Natural killer cell (primary cell): ENCODE results near the gene RALGAPB. TPM values are rescaled to one million over a fixed set of nuclear protein-coding genes. Genes with fewer than 3 reads are reported as not detected.

ENCODE experiments used
- ATAC-seq, 3 donors: fragments of 150-1000 bp in 2 of 3; fragments of 200-7000 bp in 1 of 3; cut with Tn5 transposase; 1 replicate in 1 of 3; 2 replicates in 2 of 3; pipeline ENCODE4 v1.10.0; 2021; ENCODE audit warnings: mild to moderate bottlenecking in 2 of 3, moderate library complexity in 2 of 3
- DNase-seq, 2 donors: peaks; one replicate each; pipeline versions ENCODE4 v3.0.0 to v3.0.0-alpha.2; 2013 to 2021; ENCODE audit warnings: mixed read lengths in 1 of 2
- H3K27ac ChIP-seq: one replicate; pipeline ENCODE4 v1.5.1; 2013; ENCODE audit warnings: mild to moderate bottlenecking, low read length
- H3K27me3 ChIP-seq: one replicate; pipeline ENCODE4 v1.6.1; 2013; ENCODE audit warnings: low read length; ENCODE audit not compliant: control insufficient read depth, insufficient read depth
- H3K36me3 ChIP-seq: one replicate; pipeline ENCODE4 v1.6.1; 2013; ENCODE audit warnings: low read length; ENCODE audit not compliant: control insufficient read depth, insufficient read depth
- H3K4me1 ChIP-seq: one replicate; pipeline ENCODE4 v1.6.1; 2013; ENCODE audit warnings: low read length; ENCODE audit not compliant: control insufficient read depth, insufficient read depth
- H3K4me3 ChIP-seq: one replicate; pipeline ENCODE4 v1.5.1; 2013; ENCODE audit warnings: low read length
- H3K9me3 ChIP-seq: one replicate; pipeline ENCODE4 v1.6.1; 2013; ENCODE audit warnings: low read length; ENCODE audit not compliant: control insufficient read depth, insufficient read depth
- H3K27ac Mint-ChIP-seq, 2 donors: one replicate each; pipeline ENCODE4 v1.8.0; 2022; ENCODE audit warnings: mild to moderate bottlenecking in 2 of 2, mixed read lengths in 2 of 2, moderate library complexity in 1 of 2
- H3K27me3 Mint-ChIP-seq, 2 donors: one replicate each; pipeline ENCODE4 v1.8.0; 2022; ENCODE audit warnings: low read depth in 2 of 2, mixed read lengths in 2 of 2
- H3K36me3 Mint-ChIP-seq: one replicate; pipeline ENCODE4 v1.8.0; 2022; ENCODE audit warnings: mixed read lengths
- H3K4me1 Mint-ChIP-seq, 2 donors: one replicate each; pipeline ENCODE4 v1.8.0; 2022; ENCODE audit warnings: mixed read lengths in 2 of 2
- H3K4me3 Mint-ChIP-seq: one replicate; pipeline ENCODE4 v1.8.0; 2022; ENCODE audit warnings: mild to moderate bottlenecking, moderate library complexity, mixed read lengths
- H3K9me3 Mint-ChIP-seq, 2 donors: one replicate each; pipeline ENCODE4 v1.8.0; 2022; ENCODE audit warnings: mixed read lengths in 2 of 2
- WGBS: methylation state at CpG from one replicate; pipeline ENCODE4 v1.1.7; 2013; ENCODE audit warnings: missing lambda C conversion rate; ENCODE audit not compliant: insufficient coverage; 5-methylcytosine and 5-hydroxymethylcytosine counted together
- intact Hi-C: fragments of 100-400 bp; cut with micrococcal nuclease; formaldehyde crosslinking; loops from one replicate; pipeline ENCODE4 v1.14.2; 2022
- total RNA-seq, 4 donors: library from RNA; stranded (reverse); fragments of 120-200 nt in 1 of 4; gene quantifications; one replicate each; pipeline versions ENCODE4 v1.2.3 to v1.2.4, GENCODE V29; 2013 to 2022
- TF ChIP-seq, protein P1 (sequence below): fragments of 200-600 bp; IDR thresholded peaks from one replicate; pipeline ENCODE4 v1.8.0; 2022; ENCODE audit warnings: antibody characterized with exemption

RALGAPB gene
- total RNA-seq, 3 donors from 2014 or later (not counting 1 experiment from before 2014, with no cell fraction given): 45.1 to 73.1 (median 57.4) TPM

- Mint-ChIP-seq H3K4me1 (no peaks in the 10 kb centered on the region), H3K9me3 (no peaks in the 10 kb centered on the region), H3K27ac (no peak overlapping the region), H3K27me3 (peaks cover 22 to 53% of the 10 kb centered on the region in 2 donors), H3K4me3 (no peak overlapping the region), H3K36me3 (no peaks in the 10 kb centered on the region)
- ATAC-seq: no peak
- H3K4me3 ChIP-seq: no peak overlapping the region
- peaks cover 2% of the 10 kb centered on the region for H3K27me3 ChIP-seq
- H3K9me3 ChIP-seq: no peaks in the 10 kb centered on the region
- no peaks in the 10 kb centered on the region for H3K36me3 ChIP-seq
- no peak overlapping the region for H3K27ac ChIP-seq
- TF ChIP-seq, protein P1, sequence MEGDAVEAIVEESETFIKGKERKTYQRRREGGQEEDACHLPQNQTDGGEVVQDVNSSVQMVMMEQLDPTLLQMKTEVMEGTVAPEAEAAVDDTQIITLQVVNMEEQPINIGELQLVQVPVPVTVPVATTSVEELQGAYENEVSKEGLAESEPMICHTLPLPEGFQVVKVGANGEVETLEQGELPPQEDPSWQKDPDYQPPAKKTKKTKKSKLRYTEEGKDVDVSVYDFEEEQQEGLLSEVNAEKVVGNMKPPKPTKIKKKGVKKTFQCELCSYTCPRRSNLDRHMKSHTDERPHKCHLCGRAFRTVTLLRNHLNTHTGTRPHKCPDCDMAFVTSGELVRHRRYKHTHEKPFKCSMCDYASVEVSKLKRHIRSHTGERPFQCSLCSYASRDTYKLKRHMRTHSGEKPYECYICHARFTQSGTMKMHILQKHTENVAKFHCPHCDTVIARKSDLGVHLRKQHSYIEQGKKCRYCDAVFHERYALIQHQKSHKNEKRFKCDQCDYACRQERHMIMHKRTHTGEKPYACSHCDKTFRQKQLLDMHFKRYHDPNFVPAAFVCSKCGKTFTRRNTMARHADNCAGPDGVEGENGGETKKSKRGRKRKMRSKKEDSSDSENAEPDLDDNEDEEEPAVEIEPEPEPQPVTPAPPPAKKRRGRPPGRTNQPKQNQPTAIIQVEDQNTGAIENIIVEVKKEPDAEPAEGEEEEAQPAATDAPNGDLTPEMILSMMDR: no peak
- H3K4me1 ChIP-seq: no peaks in the 10 kb centered on the region
- no peak for DNase-seq
- intact Hi-C loops: no loop called here
- WGBS: 78% methylated on average over 4 of the region's 4 CpGs
Observed at GRCh38 chr20:38608188-38608587, 135.5 kb downstream of the RALGAPB start.

DNA sequence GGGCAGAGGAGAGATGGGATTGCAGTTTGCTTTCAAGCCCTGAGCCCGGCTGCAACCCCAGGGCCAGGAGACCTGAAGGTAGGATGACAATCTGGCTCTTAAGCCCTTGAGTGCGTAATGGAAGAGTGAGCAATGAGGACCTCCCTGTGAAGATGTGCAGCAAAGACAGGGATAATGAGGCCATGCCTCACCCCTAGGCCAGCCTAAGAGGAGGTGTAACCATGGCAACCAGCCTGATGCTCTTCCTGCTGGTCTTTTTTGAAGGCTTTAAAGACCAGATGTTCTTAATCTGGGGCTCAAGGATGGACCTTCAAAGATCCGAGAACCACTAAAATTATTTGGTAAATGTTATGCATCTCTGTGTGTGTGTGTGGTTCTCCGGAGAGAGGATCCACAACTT, 137.2 kb downstream of the RALGAPB start:
- 90% methylated on average over 3 of the region's 4 CpGs for WGBS
- DNase-seq: no peak
- no peaks in the 10 kb centered on the region for H3K9me3 ChIP-seq
- intact Hi-C loops: no loop called here
- H3K27me3 ChIP-seq: no peaks in the 10 kb centered on the region
- no peak overlapping the region for H3K4me3 ChIP-seq
- no peaks in the 10 kb centered on the region for H3K36me3 ChIP-seq
- Mint-ChIP-seq H3K4me3 (no peak overlapping the region), H3K27me3 (peaks cover 13 to 40% of the 10 kb centered on the region in 2 donors), H3K27ac (no peak overlapping the region), H3K9me3 (no peaks in the 10 kb centered on the region), H3K36me3 (no peaks in the 10 kb centered on the region), H3K4me1 (no peaks in the 10 kb centered on the region)
- no peak overlapping the region for H3K27ac ChIP-seq
- no peaks in the 10 kb centered on the region for H3K4me1 ChIP-seq
- no peak for ATAC-seq
- TF ChIP-seq, protein P1: no peak

GRCh38 chr20:38610521-38610920, 137.9 kb downstream of the RALGAPB start:
- Mint-ChIP-seq H3K27me3 (peaks cover 10 to 34% of the 10 kb centered on the region in 2 donors), H3K4me3 (no peak overlapping the region), H3K27ac (no peak overlapping the region), H3K9me3 (no peaks in the 10 kb centered on the region), H3K36me3 (no peaks in the 10 kb centered on the region), H3K4me1 (no peaks in the 10 kb centered on the region)
- Histone ChIP-seq H3K36me3 (no peaks in the 10 kb centered on the region), H3K27ac (no peak overlapping the region), H3K9me3 (no peaks in the 10 kb centered on the region), H3K4me1 (no peaks in the 10 kb centered on the region), H3K4me3 (no peak overlapping the region), H3K27me3 (no peaks in the 10 kb centered on the region)
- DNase-seq (no peak), ATAC-seq (no peak)
- TF ChIP-seq, protein P1: no peak
- intact Hi-C loops: no loop called here
- WGBS: 88% methylated on average over 5 of the region's 5 CpGs

- Histone ChIP-seq H3K4me1 (no peaks in the 10 kb centered on the region), H3K4me3 (no peak overlapping the region), H3K27ac (no peak overlapping the region), H3K36me3 (no peaks in the 10 kb centered on the region), H3K9me3 (no peaks in the 10 kb centered on the region), H3K27me3 (no peaks in the 10 kb centered on the region)
- ATAC-seq (no peak), DNase-seq (no peak)
- H3K9me3 Mint-ChIP-seq: no peaks in the 10 kb centered on the region
- intact Hi-C loops: no loop called here
- peaks cover 7 to 25% of the 10 kb centered on the region in 2 donors for H3K27me3 Mint-ChIP-seq
- TF ChIP-seq, protein P1: no peak
- no peak overlapping the region for H3K4me3 Mint-ChIP-seq
- 67% methylated on average over 5 of the region's 5 CpGs for WGBS
- H3K4me1 Mint-ChIP-seq: no peaks in the 10 kb centered on the region
- no peak overlapping the region for H3K27ac Mint-ChIP-seq
- no peaks in the 10 kb centered on the region for H3K36me3 Mint-ChIP-seq
Observed at GRCh38 chr20:38612751-38613515, 140.3 kb downstream of the RALGAPB start.
